NT2/D1 (cell line): ENCODE results near the gene LIN7A.

Experiments
- DNase-seq: peaks from one replicate; pipeline ENCODE4 v3.0.0-alpha.2; 2011; ENCODE audit warnings: low read depth, low spot score
- H3K27me3 ChIP-seq: 2 replicates; pipeline ENCODE4 v1.6.0; 2011; ENCODE audit warnings: mild to moderate bottlenecking; ENCODE audit not compliant: insufficient read length, insufficient read depth
- H3K36me3 ChIP-seq: 2 replicates; pipeline ENCODE4 v1.6.1; 2011; ENCODE audit warnings: mild to moderate bottlenecking, low read length, mixed read lengths; ENCODE audit not compliant: insufficient read depth, insufficient read length
- H3K4me1 ChIP-seq: 2 replicates; pipeline ENCODE4 v1.5.1; 2011; ENCODE audit not compliant: insufficient read depth, insufficient read length
- H3K4me3 ChIP-seq: 2 replicates; pipeline ENCODE4 v1.5.1; 2011; ENCODE audit warnings: low read depth; ENCODE audit not compliant: insufficient read length
- H3K9ac ChIP-seq: 2 replicates; pipeline ENCODE4 v1.6.0; 2011; ENCODE audit warnings: low read depth; ENCODE audit not compliant: insufficient read length
- H3K9me3 ChIP-seq: 2 replicates; pipeline ENCODE4 v1.5.1; 2011; ENCODE audit warnings: mild to moderate bottlenecking, low read length; ENCODE audit not compliant: insufficient read depth
- SUZ12 ChIP-seq: IDR thresholded peaks from 2 replicates; pipeline ENCODE4 v1.6.1; 2011; ENCODE audit not compliant: insufficient read length, insufficient read depth; ENCODE audit errors: extremely low read depth
- YY1 ChIP-seq: IDR thresholded peaks from 2 replicates; pipeline ENCODE4 v1.6.1; 2011; ENCODE audit not compliant: insufficient read length, insufficient read depth
- ZNF274 ChIP-seq: IDR thresholded peaks from 2 replicates; pipeline ENCODE4 v1.6.1; 2011; ENCODE audit warnings: mild to moderate bottlenecking, low read depth, low read length

Gene LIN7A

DNA sequence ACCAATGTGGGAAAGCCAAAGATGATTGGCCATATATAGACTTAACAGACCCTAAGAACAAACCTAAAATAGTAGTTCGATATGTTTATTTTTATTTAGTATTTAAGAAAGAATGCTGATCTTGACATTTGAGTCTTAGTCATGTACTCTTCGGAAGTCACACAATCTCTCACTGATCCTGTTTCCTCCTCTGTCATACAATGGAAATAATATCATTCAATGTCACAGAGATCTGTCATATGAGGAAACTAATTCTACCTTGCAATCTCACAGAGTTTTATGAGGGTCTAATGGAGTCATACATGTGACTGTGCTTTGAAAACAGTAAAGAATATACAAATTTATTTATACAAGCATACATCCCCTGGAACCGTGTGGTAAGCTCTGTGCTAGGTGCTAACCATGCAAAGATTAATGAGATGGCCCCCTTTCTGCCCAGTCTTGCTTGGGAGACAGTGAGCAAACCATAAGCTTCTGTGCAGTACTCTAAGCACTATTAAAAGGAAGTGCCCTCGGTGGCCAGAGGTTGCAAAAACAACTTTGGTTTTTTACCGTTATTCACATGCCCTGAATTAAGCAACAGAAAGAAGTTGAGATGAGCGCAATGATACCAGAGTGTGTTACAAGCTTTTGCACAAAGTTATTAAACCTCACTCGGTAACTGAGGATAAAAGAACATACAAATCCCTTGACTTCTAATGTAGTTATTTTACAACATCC, 1.7 kb upstream of the LIN7A start:
- Histone ChIP-seq H3K9ac (no peak overlapping the region), H3K9me3 (no peaks in the 10 kb centered on the region), H3K36me3 (no peaks in the 10 kb centered on the region), H3K4me1 (no peaks in the 10 kb centered on the region), H3K27me3 (peaks cover 32% of the 10 kb centered on the region), H3K4me3 (no peak overlapping the region)
- TF ChIP-seq SUZ12 (no peak), YY1 (no peak), ZNF274 (no peak)
- DNase-seq: no peak

DNA sequence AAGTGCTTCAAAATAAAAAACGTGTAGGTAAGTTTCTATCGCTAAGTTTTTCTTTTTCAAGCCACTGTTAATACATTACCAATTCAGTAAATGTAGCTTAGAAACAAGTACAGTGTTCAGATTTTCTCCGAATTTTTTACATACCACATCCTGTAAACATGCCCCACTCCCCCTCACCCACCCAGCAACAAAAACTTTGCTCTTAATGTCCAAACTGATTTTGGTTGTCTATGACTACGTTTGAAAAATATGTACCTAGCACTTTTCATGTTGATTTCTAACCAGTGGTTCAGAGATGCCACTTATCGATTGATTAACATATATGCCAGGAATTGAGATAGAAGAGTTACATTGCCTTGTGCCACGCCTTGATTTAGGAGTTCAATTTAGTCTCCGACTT, 663 bp upstream of the LIN7A start:
- Histone ChIP-seq H3K4me3 (no peak overlapping the region), H3K36me3 (no peaks in the 10 kb centered on the region), H3K9ac (no peak overlapping the region), H3K4me1 (no peaks in the 10 kb centered on the region), H3K9me3 (no peaks in the 10 kb centered on the region), H3K27me3 (peaks cover 32% of the 10 kb centered on the region)
- no peak for TF ChIP-seq ZNF274
- TF ChIP-seq SUZ12: no peak
- TF ChIP-seq YY1: no peak
- no peak for DNase-seq

DNA sequence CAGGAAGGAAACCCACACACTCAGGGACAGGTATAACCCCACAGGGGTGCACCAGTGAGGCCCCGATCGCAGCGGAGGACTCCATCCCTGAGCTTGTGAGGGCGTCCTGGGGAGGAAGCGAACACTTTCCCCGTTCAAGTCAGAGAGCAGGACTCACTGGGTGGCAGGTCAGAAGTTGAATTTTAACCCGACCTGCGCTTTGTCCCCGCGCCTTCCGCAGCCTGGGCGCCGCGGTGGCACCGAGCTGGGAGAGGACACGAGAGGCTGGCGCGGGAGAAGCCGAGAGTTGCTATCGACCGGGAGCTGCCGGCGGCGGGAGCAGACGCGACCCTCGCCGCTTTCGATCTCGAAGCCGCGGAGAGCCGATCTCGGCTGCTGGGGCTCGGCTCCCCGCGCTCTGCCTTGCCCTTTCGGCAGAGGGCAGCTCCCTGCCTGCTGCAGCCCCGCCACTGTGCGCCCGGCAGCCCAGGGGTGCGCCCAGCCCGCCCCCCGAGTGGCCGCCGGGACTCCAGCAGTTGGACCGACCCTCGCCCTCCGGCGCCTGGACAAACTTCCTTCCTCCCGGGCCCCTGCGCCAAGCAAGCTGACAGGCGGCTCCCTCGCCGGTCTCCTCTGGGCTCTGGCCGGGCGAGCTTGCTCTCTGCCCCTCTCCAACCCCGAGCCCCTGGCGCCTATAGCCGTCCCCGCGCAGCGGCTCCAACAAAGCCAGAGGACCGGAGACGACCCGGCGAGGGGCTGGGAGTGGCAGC, 918 bp downstream of the LIN7A start:
- Histone ChIP-seq H3K27me3 (peaks cover 32% of the 10 kb centered on the region), H3K36me3 (no peaks in the 10 kb centered on the region), H3K4me3 (peak overlapping the region; percentile 63), H3K9me3 (no peaks in the 10 kb centered on the region), H3K9ac (peak overlapping the region; percentile 83), H3K4me1 (no peaks in the 10 kb centered on the region)
- DNase-seq: peak; percentile 63
- TF ChIP-seq SUZ12: peak; percentile 7
- no peak for TF ChIP-seq ZNF274

DNA sequence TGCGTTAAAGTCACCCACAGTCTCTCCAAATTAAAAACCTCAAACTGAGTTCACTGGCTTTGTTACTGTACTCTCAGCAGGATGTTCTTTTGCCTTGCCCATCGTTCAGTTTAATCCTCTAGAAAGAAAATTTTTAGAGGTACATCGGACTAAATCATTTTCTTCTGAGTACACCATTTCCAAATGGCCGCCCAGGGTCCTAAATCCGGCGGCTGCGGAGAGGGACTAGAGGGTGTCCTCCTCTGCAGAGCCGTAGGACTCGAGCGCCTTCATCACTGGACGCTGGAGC, 1.4 kb downstream of the LIN7A start:
- TF ChIP-seq YY1 (no peak), ZNF274 (no peak), SUZ12 (no peak)
- Histone ChIP-seq H3K9me3 (no peaks in the 10 kb centered on the region), H3K4me3 (peak overlapping the region; percentile 63), H3K27me3 (peaks cover 32% of the 10 kb centered on the region), H3K36me3 (no peaks in the 10 kb centered on the region), H3K9ac (peak overlapping the region; percentile 83), H3K4me1 (no peaks in the 10 kb centered on the region)
- no peak for DNase-seq

GRCh38 chr12:80935111-80935510, 2.6 kb downstream of the LIN7A start:
- Histone ChIP-seq H3K4me3 (no peak overlapping the region), H3K27me3 (peaks cover 32% of the 10 kb centered on the region)

GRCh38 chr12:80925983-80926382, 11.8 kb downstream of the LIN7A start:
- TF ChIP-seq ZNF274: no peak
- no peak for TF ChIP-seq YY1
- TF ChIP-seq SUZ12: no peak
- no peak overlapping the region for H3K9ac ChIP-seq
- H3K4me1 ChIP-seq: no peaks in the 10 kb centered on the region
- H3K4me3 ChIP-seq: no peak overlapping the region
- H3K36me3 ChIP-seq: no peaks in the 10 kb centered on the region
- no peaks in the 10 kb centered on the region for H3K9me3 ChIP-seq
- H3K27me3 ChIP-seq: no peaks in the 10 kb centered on the region
- no peak for DNase-seq

More at GRCh38 chr12:80935111-80935510, 2.6 kb downstream of the LIN7A start:
- Histone ChIP-seq H3K4me1 (no peaks in the 10 kb centered on the region), H3K9me3 (no peaks in the 10 kb centered on the region), H3K9ac (no peak overlapping the region), H3K36me3 (no peaks in the 10 kb centered on the region)
- DNase-seq: no peak
- TF ChIP-seq SUZ12 (no peak), ZNF274 (no peak), YY1 (no peak)

DNA sequence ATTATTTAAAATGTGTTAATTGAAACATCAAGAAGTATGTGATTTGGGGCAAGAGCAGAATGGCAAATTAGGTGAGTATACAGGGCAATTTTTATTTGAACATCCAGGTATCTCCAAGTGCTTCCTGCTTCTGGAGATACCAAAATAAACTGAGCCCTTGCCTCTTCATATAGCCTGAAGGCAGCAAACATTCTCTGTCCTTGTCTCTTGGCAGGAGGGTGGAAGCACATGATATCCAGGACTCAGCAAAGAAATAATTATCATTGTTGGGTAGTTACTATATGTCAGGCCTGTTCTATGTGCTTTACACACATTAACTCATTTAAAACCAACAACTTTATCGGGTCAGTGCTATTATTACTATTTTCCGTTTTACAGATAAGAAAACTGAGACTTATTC, 12.5 kb downstream of the LIN7A start:
- H3K9me3 ChIP-seq: no peaks in the 10 kb centered on the region
- H3K27me3 ChIP-seq: no peaks in the 10 kb centered on the region
- no peak overlapping the region for H3K4me3 ChIP-seq
- TF ChIP-seq ZNF274 (no peak), SUZ12 (no peak), YY1 (no peak)
- no peak overlapping the region for H3K9ac ChIP-seq
- DNase-seq: no peak
- H3K4me1 ChIP-seq: no peaks in the 10 kb centered on the region
- H3K36me3 ChIP-seq: no peaks in the 10 kb centered on the region
